ENCODE data around the gene HMGXB4.

Gene HMGXB4

GRCh38 chr22:35311551-35311999 is 54.3 kb downstream of the HMGXB4 start:
- no peak for DNase-seq

GRCh38 chr22:35312198-35313059 is 55.1 kb downstream of the HMGXB4 start:
- DNase-seq = peak; percentile 52

GRCh38 chr22:35313311-35314121 is 56.2 kb downstream of the HMGXB4 start:
- DNase-seq = peak; percentile 63

- no peak for DNase-seq
Measured at GRCh38 chr22:35314161-35314942, 57.1 kb downstream of the HMGXB4 start.

GRCh38 chr22:35315141-35315854 is 58.0 kb downstream of the HMGXB4 start:
- DNase-seq = no peak

- DNase-seq = no peak
Measured at GRCh38 chr22:35315855-35316745, 58.8 kb downstream of the HMGXB4 start.

- no peak for DNase-seq
Measured at GRCh38 chr22:35316751-35317150, 59.5 kb downstream of the HMGXB4 start.

- DNase-seq = no peak
Measured at GRCh38 chr22:35317680-35318290, 60.5 kb downstream of the HMGXB4 start.

GRCh38 chr22:35318346-35319215 is 61.3 kb downstream of the HMGXB4 start:
- DNase-seq = no peak

- DNase-seq = no peak
Measured at GRCh38 chr22:35319244-35319985, 62.1 kb downstream of the HMGXB4 start.

- DNase-seq = no peak
Measured at GRCh38 chr22:35322126-35322525, 64.8 kb downstream of the HMGXB4 start.

GRCh38 chr22:35322893-35323292 is 65.6 kb downstream of the HMGXB4 start:
- no peak for DNase-seq

- DNase-seq = no peak
Measured at GRCh38 chr22:35323305-35323704, 66.0 kb downstream of the HMGXB4 start.

- no peak for DNase-seq
Measured at GRCh38 chr22:35324067-35324466, 66.8 kb downstream of the HMGXB4 start.

- no peak for DNase-seq
Measured at GRCh38 chr22:35324762-35325161, 67.5 kb downstream of the HMGXB4 start.

GRCh38 chr22:35325209-35325608 is 67.9 kb downstream of the HMGXB4 start:
- DNase-seq = no peak

GRCh38 chr22:35326854-35327562 is 69.7 kb downstream of the HMGXB4 start:
- DNase-seq = no peak
